ENCODE results near the gene PBX4.

PBX4 gene

GRCh38 chr19:19649155-19649554, 30.7 kb upstream of the PBX4 start:
- DNase-seq (ENCODE audit: low spot score) = no peak

GRCh38 chr19:19647037-19647835, 28.7 kb upstream of the PBX4 start:
- no peak for DNase-seq (ENCODE audit: low spot score)

- no peak for DNase-seq (ENCODE audit: low spot score)
Measured at GRCh38 chr19:19645233-19645870, 26.9 kb upstream of the PBX4 start.

GRCh38 chr19:19644054-19644388, 25.5 kb upstream of the PBX4 start:
- no peak for DNase-seq (ENCODE audit: low spot score)

- peak; percentile 88 for DNase-seq (ENCODE audit: low spot score)
Measured at GRCh38 chr19:19643158-19644053, 24.9 kb upstream of the PBX4 start, which contains the start of gene GMIP. Gene GMIP, minus strand, starts transcription at chr19:19643657. Its CDS starts 128 bp downstream, at chr19:19643529.

- peak; percentile 52 for DNase-seq (ENCODE audit: low spot score)
Measured at GRCh38 chr19:19642506-19643157, 24.1 kb upstream of the PBX4 start.

GRCh38 chr19:19637523-19638251, 19.2 kb upstream of the PBX4 start:
- no peak for DNase-seq (ENCODE audit: low spot score)

- no peak for DNase-seq (ENCODE audit: low spot score)
Measured at GRCh38 chr19:19637186-19637522, 18.7 kb upstream of the PBX4 start.

GRCh38 chr19:19636573-19637185, 18.2 kb upstream of the PBX4 start:
- no peak for DNase-seq (ENCODE audit: low spot score)

GRCh38 chr19:19635313-19635702, 16.8 kb upstream of the PBX4 start:
- DNase-seq (ENCODE audit: low spot score) = no peak

GRCh38 chr19:19634516-19635312, 16.2 kb upstream of the PBX4 start:
- DNase-seq (ENCODE audit: low spot score) = no peak

- DNase-seq (ENCODE audit: low spot score) = no peak
Measured at GRCh38 chr19:19633711-19634515, 15.4 kb upstream of the PBX4 start.

- no peak for DNase-seq (ENCODE audit: low spot score)
Measured at GRCh38 chr19:19632661-19633060, 14.2 kb upstream of the PBX4 start.

GRCh38 chr19:19631346-19631745, 12.9 kb upstream of the PBX4 start:
- no peak for DNase-seq (ENCODE audit: low spot score)

- DNase-seq (ENCODE audit: low spot score) = no peak
Measured at GRCh38 chr19:19630426-19630825, 11.9 kb upstream of the PBX4 start.

GRCh38 chr19:19630062-19630414, 11.6 kb upstream of the PBX4 start:
- DNase-seq (ENCODE audit: low spot score) = no peak

GRCh38 chr19:19628501-19629134, 10.1 kb upstream of the PBX4 start:
- DNase-seq (ENCODE audit: low spot score) = peak; percentile 31

GRCh38 chr19:19627621-19628500, 9.4 kb upstream of the PBX4 start, which contains the start of gene LPAR2:
Gene LPAR2, minus strand, starts transcription at chr19:19628220. Its CDS starts 945 bp downstream, at chr19:19627275.
- DNase-seq (ENCODE audit: low spot score) = peak; percentile 80

Data from CD4-positive, alpha-beta T cell treated with Interleukin-6 at 100 ng/mL for 8 hours (primary cell).